ENCODE data around the gene ANKDD1B.
"Not testable (repeated sequence)": the region's sequence is repeated elsewhere in the genome, so short reads cannot be mapped to it uniquely, and the experiment has no call there.

ANKDD1B gene

GRCh38 chr5:75611311-75612225 lies at the start of gene ANKDD1B:
ANKDD1B (plus strand) TSS chr5:75611453; CDS start chr5:75611635, 182 bp downstream.
- no peak for DNase-seq (ENCODE audit: low read depth in 2 of 2)

DNA sequence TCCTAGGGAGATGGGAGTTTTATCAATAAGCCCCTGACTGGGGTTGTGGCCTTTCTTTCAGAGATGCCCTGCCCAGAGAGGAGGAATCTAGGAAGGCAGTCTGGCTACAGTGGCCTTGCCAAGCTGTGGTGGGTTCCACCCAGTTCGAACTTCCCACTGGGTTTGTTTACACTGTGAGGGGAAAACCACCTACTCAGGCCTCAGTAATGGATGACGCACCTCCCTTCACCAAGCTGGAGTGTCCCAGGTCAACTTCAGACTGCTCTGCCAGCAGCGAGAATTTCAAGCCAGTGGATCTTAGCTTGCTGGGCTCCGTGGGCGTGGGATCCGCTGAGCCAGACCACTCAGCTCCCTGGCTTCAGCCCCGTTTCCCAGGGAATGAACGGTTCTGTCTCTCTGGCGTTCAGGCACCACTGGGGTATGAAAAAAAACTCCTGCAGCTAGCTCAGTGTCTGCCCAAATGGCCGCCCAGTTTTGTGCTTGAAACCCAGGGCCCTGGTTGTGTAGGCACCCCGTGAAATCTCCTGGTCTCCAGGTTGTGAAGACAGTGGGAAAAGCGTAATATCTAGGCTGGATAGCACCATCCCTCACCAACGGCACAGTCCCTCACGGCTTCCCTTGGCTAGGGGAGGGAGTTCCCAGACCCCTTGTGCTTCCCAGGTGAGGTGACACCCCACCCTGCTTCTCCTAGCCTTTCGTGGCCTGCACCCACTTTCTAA lies 45.1 kb upstream of the ANKDD1B start:
- not testable (repeated sequence) for DNase-seq (ENCODE audit: low read depth in 2 of 2)

DNA sequence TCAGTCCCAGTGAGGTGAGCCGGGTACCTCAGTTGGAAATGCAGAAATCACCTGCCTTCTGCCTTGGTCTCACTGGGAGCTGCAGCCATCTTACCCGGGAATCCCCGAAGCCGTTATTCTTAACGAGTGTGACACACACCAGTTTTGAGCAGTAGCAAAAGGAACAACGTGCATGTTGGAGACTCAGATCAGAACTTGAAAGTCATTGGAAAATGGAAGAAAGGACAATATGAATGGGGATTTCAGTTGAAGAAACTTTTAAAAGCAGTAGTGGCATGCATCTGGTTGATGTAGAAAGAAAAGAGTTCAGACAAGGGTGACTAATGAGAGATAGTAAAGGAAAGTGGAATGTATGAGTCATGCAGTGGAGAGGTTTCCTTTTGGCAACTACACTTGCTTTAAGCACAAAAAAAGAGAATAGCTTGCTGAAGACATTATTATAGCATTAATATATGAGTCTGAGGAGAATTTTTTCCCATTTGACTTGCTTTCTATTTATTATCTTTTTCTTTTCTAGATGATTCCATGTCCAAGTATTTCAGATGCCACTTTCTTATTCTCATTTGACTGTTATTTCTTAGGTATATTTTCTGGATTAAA lies 44.4 kb upstream of the ANKDD1B start:
- DNase-seq (ENCODE audit: low read depth in 2 of 2) = no peak

DNA sequence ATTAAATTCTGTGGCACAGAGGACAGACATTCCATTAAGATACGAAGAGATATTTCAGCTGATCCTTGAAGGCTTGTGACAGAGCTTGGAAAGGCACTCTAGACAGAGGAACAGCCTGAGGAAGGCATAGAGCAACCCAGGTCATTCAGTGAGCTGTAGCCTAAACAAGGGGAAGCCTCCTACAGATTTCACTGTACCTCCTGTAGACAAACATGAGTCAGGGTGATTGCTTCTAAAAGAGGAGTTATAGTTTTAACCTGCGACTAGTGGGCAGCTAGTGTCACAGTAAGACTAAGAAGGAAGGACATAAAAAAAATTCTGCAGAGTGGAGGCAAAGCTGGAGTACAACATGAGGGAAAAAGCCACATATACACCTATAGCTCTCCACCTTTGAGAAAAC lies 43.5 kb upstream of the ANKDD1B start:
- no peak for DNase-seq (ENCODE audit: low read depth in 2 of 2)

DNA sequence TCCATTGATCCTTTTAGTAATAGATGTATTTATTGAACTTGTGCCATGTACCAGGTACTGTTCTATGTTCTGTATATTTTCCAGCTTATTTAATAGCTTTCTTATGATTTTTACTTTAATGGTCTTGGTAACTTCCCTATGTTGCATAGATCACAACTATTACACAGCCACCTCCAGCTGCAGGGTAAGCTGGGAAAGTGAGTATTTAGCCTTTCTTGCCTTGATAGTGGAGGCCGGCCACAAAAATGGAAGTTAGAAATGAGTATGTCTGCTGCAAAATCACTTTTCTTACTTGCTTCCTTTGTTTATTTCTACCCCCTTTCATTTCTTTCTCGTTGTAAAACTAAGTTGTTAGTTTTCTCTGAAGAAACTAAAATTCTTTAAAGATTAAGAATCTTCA lies 43.1 kb upstream of the ANKDD1B start:
- DNase-seq (ENCODE audit: low read depth in 2 of 2) = no peak

DNA sequence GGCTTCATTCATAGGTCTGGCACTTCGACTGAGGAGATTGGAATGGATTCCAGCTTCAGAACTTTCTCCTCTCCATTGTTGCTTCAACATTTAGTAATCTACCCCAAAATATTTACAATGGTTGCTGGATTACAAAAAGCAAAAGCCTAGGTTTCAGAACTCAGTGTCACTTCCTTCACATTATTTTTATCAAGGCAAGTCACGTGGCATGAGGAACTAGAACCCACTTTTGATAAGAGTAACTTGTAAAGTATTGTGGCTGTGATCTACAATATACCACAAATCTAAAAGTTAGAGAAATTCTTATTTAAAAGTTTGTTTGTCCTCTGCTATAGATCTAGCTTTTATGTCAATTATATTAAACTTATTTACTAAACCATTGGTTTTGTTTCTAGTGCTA lies 39.7 kb upstream of the ANKDD1B start:
- DNase-seq (ENCODE audit: low read depth in 2 of 2) = no peak

- DNase-seq (ENCODE audit: low read depth in 2 of 2) = no peak
Observed at GRCh38 chr5:75574791-75575190, 36.5 kb upstream of the ANKDD1B start.

DNA sequence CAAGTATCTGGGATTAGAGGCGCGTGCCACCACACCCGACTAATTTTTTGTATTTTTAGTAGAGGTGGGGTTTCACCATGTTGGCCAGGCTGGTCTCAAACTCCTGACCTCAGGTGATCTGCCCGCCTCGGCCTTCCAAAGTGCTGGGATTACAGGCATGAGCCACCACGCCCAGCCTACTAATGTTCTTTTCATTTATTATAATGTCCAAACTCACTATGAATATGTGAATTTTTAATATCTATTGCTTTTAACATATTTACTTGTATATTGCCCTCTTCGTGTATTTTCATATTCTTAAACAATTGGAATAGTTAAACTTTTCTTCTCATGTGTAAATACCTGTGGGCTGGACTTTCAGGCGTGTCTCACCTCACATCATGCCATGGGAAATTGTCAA lies 33.0 kb upstream of the ANKDD1B start:
- not testable (repeated sequence) for DNase-seq (ENCODE audit: low read depth in 2 of 2)

DNA sequence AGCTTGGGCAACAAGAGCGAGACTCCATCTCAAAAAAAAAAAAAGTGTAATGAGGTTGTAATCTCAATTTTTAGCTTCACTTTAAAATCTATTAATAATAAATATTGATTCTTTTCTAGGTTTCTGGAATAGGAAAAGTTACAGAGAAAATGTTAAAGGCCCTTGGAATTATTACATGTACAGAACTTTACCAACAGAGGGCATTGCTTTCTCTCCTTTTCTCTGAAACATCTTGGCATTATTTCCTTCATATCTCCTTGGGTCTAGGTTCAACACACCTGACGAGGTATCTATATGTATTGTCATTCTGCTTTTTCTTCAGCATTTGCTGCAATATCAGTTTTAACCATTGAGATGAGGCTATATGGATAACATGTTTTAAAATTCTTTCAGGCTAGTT lies 26.6 kb upstream of the ANKDD1B start:
- DNase-seq (ENCODE audit: low read depth in 2 of 2) = no peak

- no peak for DNase-seq (ENCODE audit: low read depth in 2 of 2)
Observed at GRCh38 chr5:75588666-75589065, 22.6 kb upstream of the ANKDD1B start.

GRCh38 chr5:75600535-75600934 lies 10.7 kb upstream of the ANKDD1B start:
- DNase-seq (ENCODE audit: low read depth in 2 of 2) = no peak

GRCh38 chr5:75601567-75601966 lies 9.7 kb upstream of the ANKDD1B start:
- DNase-seq (ENCODE audit: low read depth in 2 of 2) = no peak

GRCh38 chr5:75601996-75602395 lies 9.3 kb upstream of the ANKDD1B start:
- no peak for DNase-seq (ENCODE audit: low read depth in 2 of 2)

- DNase-seq (ENCODE audit: low read depth in 2 of 2) = no peak
Observed at GRCh38 chr5:75603371-75603770, 7.9 kb upstream of the ANKDD1B start.

- no peak for DNase-seq (ENCODE audit: low read depth in 2 of 2)
Observed at GRCh38 chr5:75603821-75604220, 7.4 kb upstream of the ANKDD1B start.

DNA sequence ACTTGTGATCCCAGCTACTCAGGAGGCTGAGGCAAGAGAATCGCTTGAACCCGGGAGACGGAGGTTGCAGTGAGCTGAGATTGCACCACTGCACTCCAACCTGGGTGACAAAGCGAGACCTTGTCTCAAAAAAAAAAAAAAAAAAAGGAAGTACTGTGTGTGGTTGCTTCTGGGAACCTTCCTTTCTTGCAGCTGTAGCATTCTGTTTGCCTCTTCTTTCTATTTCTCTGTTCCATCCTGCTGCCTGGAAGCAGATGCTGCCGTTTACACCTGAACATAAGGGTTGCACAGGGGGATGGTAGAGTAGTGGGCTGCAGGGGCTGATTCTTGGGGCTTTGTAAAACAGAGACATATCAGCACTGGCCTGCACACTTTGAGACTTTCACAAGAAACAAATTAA lies 3.9 kb upstream of the ANKDD1B start:
- DNase-seq (ENCODE audit: low read depth in 2 of 2) = not testable (repeated sequence)

- no peak for DNase-seq (ENCODE audit: low read depth in 2 of 2)
Observed at GRCh38 chr5:75608870-75609269, 2.4 kb upstream of the ANKDD1B start.

GRCh38 chr5:75610201-75610600 lies 1.1 kb upstream of the ANKDD1B start:
- DNase-seq (ENCODE audit: low read depth in 2 of 2) = no peak

DNA sequence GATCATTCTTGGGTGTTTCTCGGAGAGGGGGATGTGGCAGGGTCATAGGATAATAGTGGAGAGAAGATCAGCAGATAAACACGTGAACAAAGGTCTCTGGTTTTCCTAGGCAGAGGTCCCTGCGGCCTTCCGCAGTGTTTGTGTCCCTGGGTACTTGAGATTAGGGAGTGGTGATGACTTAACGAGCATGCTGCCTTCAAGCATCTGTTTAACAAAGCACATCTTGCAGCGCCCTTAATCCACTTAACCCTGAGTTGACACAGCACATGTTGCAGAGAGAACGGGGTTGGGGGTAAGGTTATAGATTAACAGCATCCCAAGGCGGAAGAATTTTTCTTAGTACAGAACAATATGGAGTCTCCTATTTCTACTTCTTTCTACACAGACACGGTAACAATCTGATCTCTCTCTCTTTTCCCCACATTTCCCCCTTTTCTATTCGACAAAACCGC lies 368 bp upstream of the ANKDD1B start:
- DNase-seq (ENCODE audit: low read depth in 2 of 2) = not testable (repeated sequence)

- DNase-seq (ENCODE audit: low read depth in 2 of 2) = no peak
Observed at GRCh38 chr5:75612226-75612569, 945 bp downstream of the ANKDD1B start.

DNA sequence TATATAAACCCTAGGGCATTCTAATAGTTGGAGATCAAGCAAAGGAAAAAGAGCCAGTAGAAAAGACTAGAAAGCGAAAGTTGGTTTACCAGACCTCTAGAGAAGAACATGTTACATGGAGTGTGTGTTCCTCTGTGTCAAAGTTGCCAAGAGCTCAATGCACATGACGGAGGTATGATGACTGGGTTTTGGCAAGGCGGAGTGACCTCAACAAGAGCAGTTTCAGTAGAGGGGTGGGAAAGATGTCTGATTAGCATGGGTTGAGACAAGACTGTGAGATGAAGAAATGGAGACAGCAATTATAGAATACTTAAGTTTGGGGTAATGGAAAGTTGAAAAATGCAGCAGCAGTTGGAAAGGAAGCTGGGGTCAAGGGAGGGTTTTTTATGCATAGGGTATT lies 1.6 kb downstream of the ANKDD1B start:
- no peak for DNase-seq (ENCODE audit: low read depth in 2 of 2)

DNA sequence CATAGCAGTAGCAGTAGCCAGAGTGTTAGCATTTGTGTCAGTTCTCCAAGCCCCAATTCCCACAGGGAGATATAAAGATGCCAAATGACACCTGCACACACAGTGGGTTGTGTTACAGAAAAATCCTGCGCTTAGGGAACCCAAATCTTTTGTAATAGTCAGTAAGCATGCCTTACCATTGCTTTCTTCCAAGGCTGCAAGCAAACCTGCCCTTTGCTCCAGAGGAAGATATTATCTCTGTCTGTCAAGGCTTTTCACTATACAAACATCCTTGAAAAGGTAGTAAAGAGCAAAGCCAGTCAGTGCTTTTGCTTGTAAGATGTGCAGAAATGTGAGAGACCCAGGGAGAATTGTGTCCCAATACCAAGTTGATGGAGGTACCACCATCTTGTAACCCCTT lies 2.9 kb downstream of the ANKDD1B start:
- DNase-seq (ENCODE audit: low read depth in 2 of 2) = no peak
